ENCODE results near the gene FHOD3. TPM values are rescaled to one million over a fixed set of nuclear protein-coding genes. Genes with fewer than 3 reads are reported as not detected.

Gene FHOD3
- total and polyA plus RNA-seq, 9 donors = 27.1 to 36.8 (median 33.7) TPM

- Histone ChIP-seq H3K4me1 (ENCODE audit: control insufficient read depth, insufficient read depth, low read length) (no peaks in the 10 kb centered on the region), H3K9me3 (replicated peaks; ENCODE audit: control insufficient read depth, low read depth, low read length) (peaks cover 3% of the 10 kb centered on the region), H3K36me3 (ENCODE audit: control insufficient read depth, insufficient read depth, low read length) (peaks cover 10% of the 10 kb centered on the region), H3K27ac (ENCODE audit: low read length) (no peak overlapping the region), H3K27me3 (ENCODE audit: control insufficient read depth, insufficient read depth, low read length) (no peaks in the 10 kb centered on the region), H3K4me3 (ENCODE audit: low read length) (no peak overlapping the region)
- no peak for DNase-seq
- WGBS (ENCODE audit: insufficient coverage) = 61% methylated on average over 3 of the region's 6 CpGs
Observed at GRCh38 chr18:36769611-36770314, 472.2 kb downstream of the FHOD3 start.

- no peaks in the 10 kb centered on the region for H3K4me1 ChIP-seq (ENCODE audit: control insufficient read depth, insufficient read depth, low read length)
- no CpG with 5 or more reads among the region's 3 CpGs for WGBS (ENCODE audit: insufficient coverage)
- no peak for DNase-seq
- H3K27me3 ChIP-seq (ENCODE audit: control insufficient read depth, insufficient read depth, low read length) = no peaks in the 10 kb centered on the region
- H3K27ac ChIP-seq (ENCODE audit: low read length) = no peak overlapping the region
- no peak overlapping the region for H3K4me3 ChIP-seq (ENCODE audit: low read length)
- H3K36me3 ChIP-seq (ENCODE audit: control insufficient read depth, insufficient read depth, low read length) = peaks cover 10% of the 10 kb centered on the region
- no peaks in the 10 kb centered on the region for H3K9me3 ChIP-seq (replicated peaks; ENCODE audit: control insufficient read depth, low read depth, low read length)
Observed at GRCh38 chr18:36770315-36770946, 472.9 kb downstream of the FHOD3 start.

DNA sequence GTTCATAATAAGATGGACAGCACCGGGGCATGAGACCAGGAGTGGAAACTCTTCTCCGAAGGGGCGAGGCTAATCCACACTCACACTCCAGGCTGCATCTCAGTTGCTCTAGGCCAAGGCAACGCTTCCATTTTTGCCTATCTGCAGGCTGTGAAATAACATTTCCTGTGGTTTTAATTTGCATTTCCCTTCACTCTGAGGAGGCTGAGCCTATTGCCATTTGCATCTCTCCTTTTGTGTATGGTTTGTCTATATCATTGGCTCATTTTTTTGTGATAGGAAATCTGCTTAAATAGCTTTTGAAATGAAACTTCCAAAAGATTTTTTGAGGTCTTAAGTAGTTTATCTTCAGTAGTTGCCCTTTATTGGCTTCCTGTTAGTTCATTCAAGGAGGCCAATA lies 473.7 kb downstream of the FHOD3 start:
- no peaks in the 10 kb centered on the region for H3K27me3 ChIP-seq (ENCODE audit: control insufficient read depth, insufficient read depth, low read length)
- 76% methylated on average over 3 of the region's 4 CpGs for WGBS (ENCODE audit: insufficient coverage)
- no peaks in the 10 kb centered on the region for H3K9me3 ChIP-seq (replicated peaks; ENCODE audit: control insufficient read depth, low read depth, low read length)
- H3K36me3 ChIP-seq (ENCODE audit: control insufficient read depth, insufficient read depth, low read length) = peaks cover 10% of the 10 kb centered on the region
- no peak overlapping the region for H3K4me3 ChIP-seq (ENCODE audit: low read length)
- H3K27ac ChIP-seq (ENCODE audit: low read length) = no peak overlapping the region
- no peaks in the 10 kb centered on the region for H3K4me1 ChIP-seq (ENCODE audit: control insufficient read depth, insufficient read depth, low read length)
- DNase-seq = no peak

- DNase-seq = no peak
- Histone ChIP-seq H3K9me3 (replicated peaks; ENCODE audit: control insufficient read depth, low read depth, low read length) (no peaks in the 10 kb centered on the region), H3K4me1 (ENCODE audit: control insufficient read depth, insufficient read depth, low read length) (no peaks in the 10 kb centered on the region), H3K27me3 (ENCODE audit: control insufficient read depth, insufficient read depth, low read length) (no peaks in the 10 kb centered on the region), H3K27ac (ENCODE audit: low read length) (no peak overlapping the region), H3K36me3 (ENCODE audit: control insufficient read depth, insufficient read depth, low read length) (peaks cover 10% of the 10 kb centered on the region), H3K4me3 (ENCODE audit: low read length) (no peak overlapping the region)
- 43% methylated on average over 3 of the region's 4 CpGs for WGBS (ENCODE audit: insufficient coverage)
Observed at GRCh38 chr18:36772241-36772723, 474.8 kb downstream of the FHOD3 start.

DNA sequence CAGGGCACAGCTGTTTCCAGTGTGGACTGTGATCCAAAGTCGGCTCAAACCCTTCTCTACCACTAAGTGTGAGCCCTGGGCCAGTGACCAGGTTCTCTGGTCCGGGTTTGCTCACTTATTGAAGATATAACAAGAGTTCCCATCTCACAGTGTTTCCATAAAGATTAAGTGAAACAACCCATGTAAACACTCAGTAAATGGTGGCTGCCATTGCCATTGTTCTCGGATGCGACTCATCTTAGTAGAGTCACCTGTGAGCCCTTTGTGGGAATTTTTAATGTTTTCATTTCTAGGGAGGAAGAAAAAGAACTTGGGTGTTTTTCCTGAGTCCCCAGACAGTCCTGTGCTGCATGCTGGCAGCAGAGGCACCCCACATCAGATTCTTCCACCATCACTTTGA lies 477.9 kb downstream of the FHOD3 start:
- H3K4me3 ChIP-seq (ENCODE audit: low read length) = no peak overlapping the region
- no peaks in the 10 kb centered on the region for H3K27me3 ChIP-seq (ENCODE audit: control insufficient read depth, insufficient read depth, low read length)
- no peaks in the 10 kb centered on the region for H3K36me3 ChIP-seq (ENCODE audit: control insufficient read depth, insufficient read depth, low read length)
- H3K27ac ChIP-seq (ENCODE audit: low read length) = no peak overlapping the region
- H3K4me1 ChIP-seq (ENCODE audit: control insufficient read depth, insufficient read depth, low read length) = no peaks in the 10 kb centered on the region
- no peaks in the 10 kb centered on the region for H3K9me3 ChIP-seq (replicated peaks; ENCODE audit: control insufficient read depth, low read depth, low read length)
- DNase-seq = no peak
- 100% methylated on average over 1 of the region's 4 CpGs for WGBS (ENCODE audit: insufficient coverage)

GRCh38 chr18:36776650-36777049 lies 479.1 kb downstream of the FHOD3 start:
- WGBS (ENCODE audit: insufficient coverage) = 75% methylated on average over 1 of the region's 5 CpGs
- no peaks in the 10 kb centered on the region for H3K27me3 ChIP-seq (ENCODE audit: control insufficient read depth, insufficient read depth, low read length)
- no peak overlapping the region for H3K27ac ChIP-seq (ENCODE audit: low read length)
- peaks cover 5% of the 10 kb centered on the region for H3K36me3 ChIP-seq (ENCODE audit: control insufficient read depth, insufficient read depth, low read length)
- DNase-seq = no peak
- no peaks in the 10 kb centered on the region for H3K4me1 ChIP-seq (ENCODE audit: control insufficient read depth, insufficient read depth, low read length)
- no peak overlapping the region for H3K4me3 ChIP-seq (ENCODE audit: low read length)
- no peaks in the 10 kb centered on the region for H3K9me3 ChIP-seq (replicated peaks; ENCODE audit: control insufficient read depth, low read depth, low read length)

DNA sequence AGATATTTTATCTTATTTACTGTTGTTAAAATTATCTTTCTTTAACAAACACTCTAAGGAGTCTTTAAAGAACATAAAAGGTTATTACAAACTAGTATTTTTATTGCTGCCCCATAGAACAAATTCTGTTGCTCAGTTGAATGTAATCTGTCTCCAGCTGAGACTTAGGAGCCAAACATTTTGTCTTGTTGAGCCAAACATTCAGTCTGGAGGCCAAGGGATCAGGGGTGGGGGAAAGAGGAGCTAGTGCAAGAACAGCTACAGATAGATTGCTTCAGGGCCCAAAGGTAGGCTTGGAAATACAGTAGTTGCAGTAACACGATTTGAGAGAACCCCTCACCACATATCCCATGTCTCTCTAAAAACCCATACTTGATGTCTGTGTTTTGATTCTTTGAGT lies 480.1 kb downstream of the FHOD3 start:
- Histone ChIP-seq H3K27me3 (ENCODE audit: control insufficient read depth, insufficient read depth, low read length) (no peaks in the 10 kb centered on the region), H3K36me3 (ENCODE audit: control insufficient read depth, insufficient read depth, low read length) (peaks cover 5% of the 10 kb centered on the region), H3K4me3 (ENCODE audit: low read length) (no peak overlapping the region), H3K9me3 (replicated peaks; ENCODE audit: control insufficient read depth, low read depth, low read length) (no peaks in the 10 kb centered on the region), H3K27ac (ENCODE audit: low read length) (no peak overlapping the region), H3K4me1 (ENCODE audit: control insufficient read depth, insufficient read depth, low read length) (no peaks in the 10 kb centered on the region)
- no CpG with 5 or more reads among the region's 1 CpG for WGBS (ENCODE audit: insufficient coverage)
- DNase-seq = peak; percentile 36

DNA sequence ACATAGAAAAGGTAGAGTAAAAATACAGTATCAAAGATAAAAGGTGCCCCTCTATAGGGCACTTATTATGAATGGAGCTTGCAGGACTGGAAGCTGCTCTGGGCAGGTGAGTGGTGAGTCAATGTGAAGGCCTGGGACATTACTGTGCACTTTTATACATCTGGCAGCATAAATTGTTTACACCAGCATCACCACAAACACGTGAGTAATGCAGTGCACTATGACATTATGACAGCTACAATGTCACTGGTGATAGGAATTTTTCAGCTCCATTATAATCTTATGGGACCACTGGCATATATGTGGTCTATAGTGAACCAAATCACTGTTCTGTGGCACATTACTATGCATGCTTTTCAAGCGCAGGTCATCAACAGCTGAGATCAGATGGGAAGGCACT lies 483.2 kb downstream of the FHOD3 start:
- no peak overlapping the region for H3K27ac ChIP-seq (ENCODE audit: low read length)
- peaks cover 5% of the 10 kb centered on the region for H3K36me3 ChIP-seq (ENCODE audit: control insufficient read depth, insufficient read depth, low read length)
- H3K4me3 ChIP-seq (ENCODE audit: low read length) = no peak overlapping the region
- H3K4me1 ChIP-seq (ENCODE audit: control insufficient read depth, insufficient read depth, low read length) = no peaks in the 10 kb centered on the region
- WGBS (ENCODE audit: insufficient coverage) = 75% methylated on average over 1 of the region's 2 CpGs
- no peaks in the 10 kb centered on the region for H3K9me3 ChIP-seq (replicated peaks; ENCODE audit: control insufficient read depth, low read depth, low read length)
- DNase-seq = no peak
- H3K27me3 ChIP-seq (ENCODE audit: control insufficient read depth, insufficient read depth, low read length) = no peaks in the 10 kb centered on the region

- peaks cover 5% of the 10 kb centered on the region for H3K36me3 ChIP-seq (ENCODE audit: control insufficient read depth, insufficient read depth, low read length)
- H3K9me3 ChIP-seq (replicated peaks; ENCODE audit: control insufficient read depth, low read depth, low read length) = no peaks in the 10 kb centered on the region
- no peak for DNase-seq
- H3K4me1 ChIP-seq (ENCODE audit: control insufficient read depth, insufficient read depth, low read length) = no peaks in the 10 kb centered on the region
- no peak overlapping the region for H3K27ac ChIP-seq (ENCODE audit: low read length)
- H3K4me3 ChIP-seq (ENCODE audit: low read length) = no peak overlapping the region
- H3K27me3 ChIP-seq (ENCODE audit: control insufficient read depth, insufficient read depth, low read length) = no peaks in the 10 kb centered on the region
- 84% methylated on average over 6 of the region's 9 CpGs for WGBS (ENCODE audit: insufficient coverage)
Observed at GRCh38 chr18:36782710-36783109, 485.2 kb downstream of the FHOD3 start.

DNA sequence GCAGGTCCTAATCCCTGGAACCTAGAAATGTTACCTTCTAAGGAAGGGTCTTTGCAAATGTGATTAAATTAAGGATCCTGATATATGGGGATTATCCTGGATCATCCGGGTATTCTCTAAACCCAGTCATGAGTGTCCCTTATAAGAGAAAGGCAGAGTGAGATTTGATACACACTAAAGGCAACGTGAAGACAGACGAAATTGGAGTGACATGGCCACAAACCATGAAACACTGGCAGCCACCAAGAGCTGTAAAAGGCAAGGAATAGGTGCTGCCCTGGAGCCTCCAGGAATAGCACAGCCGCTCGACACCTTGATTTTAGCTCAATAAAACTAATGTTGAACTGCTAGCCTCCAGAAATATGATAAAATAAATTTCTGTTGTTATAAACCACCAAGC lies 486.3 kb downstream of the FHOD3 start:
- H3K4me1 ChIP-seq (ENCODE audit: control insufficient read depth, insufficient read depth, low read length) = no peaks in the 10 kb centered on the region
- no peak for DNase-seq
- peaks cover 8% of the 10 kb centered on the region for H3K36me3 ChIP-seq (ENCODE audit: control insufficient read depth, insufficient read depth, low read length)
- H3K9me3 ChIP-seq (replicated peaks; ENCODE audit: control insufficient read depth, low read depth, low read length) = no peaks in the 10 kb centered on the region
- H3K27me3 ChIP-seq (ENCODE audit: control insufficient read depth, insufficient read depth, low read length) = no peaks in the 10 kb centered on the region
- WGBS (ENCODE audit: insufficient coverage) = 90% methylated on average over 3 of the region's 5 CpGs
- H3K27ac ChIP-seq (ENCODE audit: low read length) = no peak overlapping the region
- H3K4me3 ChIP-seq (ENCODE audit: low read length) = no peak overlapping the region
